Superior temporal gyrus (tissue), 1 donor: ENCODE data around the gene PTPRD.

Source experiments
- DNase-seq: peaks from one replicate; pipeline ENCODE4 v3.0.0-alpha.2; 2016; ENCODE audit errors: extremely low spot score

The PTPRD gene

GRCh38 chr9:8437876-8438275 is 2174.9 kb downstream of the PTPRD start:
- DNase-seq = no peak

DNA sequence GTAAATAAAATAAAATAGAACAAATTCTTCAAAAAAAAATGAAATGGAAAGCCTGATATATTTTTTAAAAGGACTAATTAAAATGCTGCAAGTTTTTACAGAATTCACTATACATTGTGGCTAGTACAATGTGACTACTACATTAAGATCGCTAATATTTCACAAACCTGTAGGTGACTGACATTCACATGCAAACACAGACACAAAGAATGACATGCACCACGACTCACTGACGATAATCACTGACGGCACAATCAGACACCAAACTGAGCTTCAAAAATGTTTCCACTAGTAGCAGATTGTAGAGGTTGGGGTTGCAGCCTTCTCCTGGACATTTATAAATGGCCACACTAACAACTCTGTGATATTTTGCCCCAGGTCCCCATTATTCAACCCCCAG is 2175.5 kb downstream of the PTPRD start:
- no peak for DNase-seq

GRCh38 chr9:8436786-8437185 is 2176.0 kb downstream of the PTPRD start:
- DNase-seq = no peak

- DNase-seq = no peak
Observed at GRCh38 chr9:8434621-8435020, 2178.2 kb downstream of the PTPRD start.

GRCh38 chr9:8432224-8432623 is 2180.6 kb downstream of the PTPRD start:
- DNase-seq = no peak

DNA sequence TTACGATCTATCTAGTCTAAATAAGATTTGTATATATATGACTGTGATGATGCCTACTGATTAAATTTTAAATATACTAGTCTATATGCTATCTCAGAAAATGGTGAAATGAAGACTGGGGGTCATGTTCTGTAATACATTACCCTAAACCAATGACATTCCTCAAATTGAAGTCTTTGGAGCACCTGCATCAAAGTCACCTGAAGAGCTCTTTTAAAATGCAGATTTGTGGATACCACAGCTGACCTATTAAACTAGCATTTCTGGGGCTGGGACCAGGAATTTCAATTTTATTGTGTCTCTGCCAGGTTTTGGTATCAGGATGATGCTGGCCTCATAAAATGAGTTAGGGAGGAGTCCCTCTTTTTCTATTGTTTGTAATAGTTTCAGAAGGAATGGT is 2181.3 kb downstream of the PTPRD start:
- no peak for DNase-seq

GRCh38 chr9:8430945-8431344 is 2181.9 kb downstream of the PTPRD start:
- DNase-seq = no peak

- no peak for DNase-seq
Observed at GRCh38 chr9:8429768-8430167, 2183.0 kb downstream of the PTPRD start.

DNA sequence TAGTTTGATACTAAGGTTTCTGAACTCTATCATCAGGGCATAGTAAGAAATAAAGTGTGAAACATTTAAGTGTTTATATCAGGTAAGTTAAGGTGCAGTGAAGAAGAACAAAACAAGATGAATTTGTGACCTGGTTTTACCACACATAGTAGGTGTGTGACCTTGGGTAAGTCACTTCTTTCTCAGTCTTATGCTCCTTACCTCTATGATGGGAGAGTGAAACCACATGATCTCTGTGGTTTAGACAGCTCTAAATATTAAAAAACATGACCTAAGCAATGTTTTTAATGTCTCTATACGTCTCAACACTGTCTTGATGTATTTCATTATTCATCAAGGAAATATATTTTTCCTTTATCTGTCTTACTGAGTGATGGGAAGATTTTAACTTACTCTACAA is 2183.6 kb downstream of the PTPRD start:
- DNase-seq = no peak

DNA sequence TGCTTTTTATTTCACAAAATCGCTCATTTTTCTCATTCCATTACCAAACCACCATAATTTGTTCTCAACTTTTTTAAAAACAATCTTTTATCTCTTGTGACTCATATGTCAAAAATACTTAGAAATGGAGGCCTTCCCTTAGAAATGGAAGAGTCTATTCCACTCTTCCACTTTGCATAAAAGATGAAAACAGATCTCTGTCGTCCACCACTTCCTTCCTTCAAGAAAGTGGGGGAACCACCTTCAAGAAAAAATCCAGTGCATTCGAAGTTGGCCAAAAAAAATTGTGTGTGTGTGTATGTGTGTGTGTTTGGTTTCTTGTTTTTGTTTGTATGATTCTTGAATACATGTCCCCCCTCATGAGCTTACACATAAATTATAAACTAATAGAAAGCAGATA is 2184.4 kb downstream of the PTPRD start:
- no peak for DNase-seq

DNA sequence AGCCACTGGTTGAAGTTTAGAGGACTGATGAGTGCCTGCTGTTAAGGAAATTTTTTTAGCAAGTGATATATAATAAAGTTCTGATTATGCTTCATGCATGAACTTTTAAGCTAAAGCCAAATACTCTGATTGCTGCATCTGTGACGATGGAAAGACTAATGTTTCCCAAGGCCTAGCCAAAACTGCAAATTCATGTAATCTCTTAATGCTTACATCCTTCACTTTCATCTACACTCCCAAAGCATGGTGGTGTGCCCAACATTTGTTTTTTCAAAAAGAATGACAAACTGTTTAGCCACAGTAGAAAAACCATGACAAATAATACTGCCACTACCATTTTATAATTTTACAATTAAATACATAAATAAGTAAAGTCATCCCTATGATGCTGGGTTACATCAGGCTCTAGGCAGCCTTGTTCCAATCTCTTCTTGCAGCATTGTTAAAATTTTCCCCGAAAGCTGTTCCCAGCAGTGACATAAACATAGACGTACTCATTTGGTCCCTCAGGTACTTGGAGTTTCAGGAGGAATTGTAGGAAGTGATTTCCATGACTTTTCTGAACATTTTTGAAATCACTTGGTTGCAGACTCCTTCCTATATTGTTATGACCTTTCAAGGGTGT is 2187.9 kb downstream of the PTPRD start:
- DNase-seq = no peak

- no peak for DNase-seq
Observed at GRCh38 chr9:8420416-8420815, 2192.4 kb downstream of the PTPRD start.

- DNase-seq = no peak
Observed at GRCh38 chr9:8419596-8420275, 2193.1 kb downstream of the PTPRD start.

DNA sequence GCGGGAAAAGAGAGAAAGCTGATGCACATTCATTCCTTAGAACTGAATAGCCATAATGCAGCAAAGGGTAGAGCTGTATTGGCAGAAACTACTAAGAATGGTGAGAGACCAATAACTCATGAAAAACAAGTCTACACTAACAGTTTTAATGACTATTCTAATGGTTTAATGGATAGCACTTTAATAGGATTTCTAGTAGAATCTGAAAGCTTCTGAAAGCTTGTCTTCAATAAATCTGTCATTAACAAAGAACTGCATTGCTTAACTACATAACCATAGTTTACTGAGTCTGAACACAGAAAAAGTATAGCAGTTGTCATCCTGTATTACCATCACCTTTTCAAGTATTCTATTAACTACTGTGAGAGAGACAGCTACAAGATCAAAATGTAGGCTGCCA is 2195.5 kb downstream of the PTPRD start:
- DNase-seq = no peak

GRCh38 chr9:8412327-8412726 is 2200.5 kb downstream of the PTPRD start:
- DNase-seq = no peak

GRCh38 chr9:8408575-8409190 is 2204.1 kb downstream of the PTPRD start:
- DNase-seq = no peak

GRCh38 chr9:8401961-8402705 is 2210.7 kb downstream of the PTPRD start:
- DNase-seq = peak; percentile 54

DNA sequence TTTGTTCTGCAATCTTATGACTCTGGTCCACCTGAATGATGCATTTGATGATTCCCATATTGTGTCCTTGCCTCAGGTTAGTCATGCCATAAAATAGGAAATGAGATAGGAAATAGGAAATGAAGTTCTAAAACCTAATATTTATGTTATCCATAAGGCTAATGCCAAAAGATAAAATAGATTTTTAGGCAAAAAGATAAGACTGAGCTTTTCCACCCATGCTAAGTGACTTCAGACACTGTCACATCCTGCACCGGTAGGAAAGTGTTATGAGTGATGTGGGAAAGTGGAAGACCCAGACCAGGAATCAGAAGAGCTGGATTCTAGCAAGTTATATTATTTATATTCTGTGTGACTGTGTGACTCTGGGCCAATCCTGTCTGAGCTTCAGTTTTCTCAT is 2212.4 kb downstream of the PTPRD start:
- DNase-seq = no peak

DNA sequence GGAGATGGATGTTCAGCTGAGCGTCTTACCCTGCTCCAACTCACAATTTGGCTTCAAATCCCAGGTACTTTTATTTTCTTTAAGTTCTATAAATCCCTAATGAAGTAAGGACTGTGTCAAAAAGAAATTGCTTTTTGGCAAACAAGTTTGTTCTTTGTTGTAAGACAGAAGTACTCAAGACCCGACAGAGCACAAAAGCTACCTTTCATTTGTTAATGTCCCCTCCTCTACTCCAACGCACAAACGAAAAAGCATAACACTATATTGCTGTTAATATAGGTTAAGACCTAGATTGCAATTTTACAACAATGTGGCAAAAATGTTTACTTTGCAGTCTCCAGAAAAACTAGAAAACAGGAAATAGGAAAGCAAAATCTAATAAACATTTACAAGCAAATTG is 2217.8 kb downstream of the PTPRD start:
- DNase-seq = no peak

- DNase-seq = no peak
Observed at GRCh38 chr9:8394341-8394740, 2218.5 kb downstream of the PTPRD start.

DNA sequence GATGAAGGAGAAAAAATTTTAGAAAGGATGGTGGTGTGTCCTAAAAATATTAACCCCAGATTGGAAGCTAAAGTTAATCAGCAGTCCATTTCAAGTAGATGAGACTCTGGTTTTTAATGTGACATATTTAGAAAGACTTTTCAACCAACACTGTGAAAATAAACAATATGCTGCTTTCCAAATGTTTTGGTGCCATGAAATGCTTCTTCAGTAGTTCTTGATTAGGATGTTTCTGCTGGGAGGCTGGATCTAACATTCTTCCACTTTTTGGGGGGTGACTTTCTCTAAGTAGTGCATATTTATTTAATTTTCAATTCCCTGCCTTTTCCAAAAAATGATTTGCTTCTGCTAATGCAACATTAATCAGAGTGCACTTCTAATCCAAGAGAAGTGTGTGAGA is 2219.9 kb downstream of the PTPRD start:
- DNase-seq = no peak

GRCh38 chr9:8391566-8391965 is 2221.2 kb downstream of the PTPRD start:
- no peak for DNase-seq

- DNase-seq = no peak
Observed at GRCh38 chr9:8391132-8391531, 2221.7 kb downstream of the PTPRD start.
